Body of pancreas (tissue), 4 donors: Measurements from ENCODE around the gene TOP3A.

Experiments used
- CTCF ChIP-seq, 7 experiments: fragments of 450-650 bp in 4 of 7; fragments of 200-600 bp in 3 of 7; sonication (generic) in 3 of 7; IDR thresholded peaks; one replicate each; pipeline ENCODE4 v1.5.1; 2016 to 2019; ENCODE audit warnings: antibody characterized with exemption in 7 of 7
- POLR2A ChIP-seq, 3 donors: fragments of 450-650 bp; IDR thresholded peaks; one replicate each; pipeline ENCODE4 v1.6.1; 2016; ENCODE audit warnings: antibody characterized with exemption in 3 of 3, mild to moderate bottlenecking in 2 of 3

- no peak for TF ChIP-seq POLR2A (IDR thresholded peaks at IDR 0.05)
- no peak for TF ChIP-seq CTCF (IDR thresholded peaks at IDR 0.05)
Measured at GRCh38 chr17:18224387-18225120, 90.2 kb downstream of the TOP3A start.
